GM12872 (cell line): Measurements from ENCODE around the gene CXCL3.

Experiments used
- TF ChIP-seq, protein P1 (sequence below): IDR thresholded peaks from 3 replicates; pipeline ENCODE4 v1.5.1; 2011; ENCODE audit warnings: low read depth, mild to moderate bottlenecking, low read length, moderate library complexity; ENCODE audit not compliant: insufficient read depth

The CXCL3 gene

DNA sequence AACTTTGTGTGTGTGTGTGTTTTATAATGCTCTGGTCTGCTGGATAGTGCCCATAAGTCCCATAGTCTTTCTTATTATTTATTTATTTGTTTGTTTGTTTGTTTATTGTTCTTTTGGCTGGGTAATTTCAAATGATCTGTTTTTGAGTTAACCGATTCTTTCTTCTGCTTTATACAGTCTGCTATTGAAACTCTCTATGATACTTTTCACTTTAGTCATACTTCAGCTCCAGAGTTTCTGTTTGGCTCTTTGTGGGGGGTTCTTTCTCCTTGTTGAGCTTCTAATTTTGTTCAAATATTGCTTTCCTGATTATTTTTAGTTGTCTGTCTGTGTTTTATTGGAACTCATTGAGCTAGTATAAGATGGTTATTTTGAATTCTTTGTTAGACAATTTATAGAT lies 10.0 kb downstream of the CXCL3 start:
- TF ChIP-seq, protein P1, sequence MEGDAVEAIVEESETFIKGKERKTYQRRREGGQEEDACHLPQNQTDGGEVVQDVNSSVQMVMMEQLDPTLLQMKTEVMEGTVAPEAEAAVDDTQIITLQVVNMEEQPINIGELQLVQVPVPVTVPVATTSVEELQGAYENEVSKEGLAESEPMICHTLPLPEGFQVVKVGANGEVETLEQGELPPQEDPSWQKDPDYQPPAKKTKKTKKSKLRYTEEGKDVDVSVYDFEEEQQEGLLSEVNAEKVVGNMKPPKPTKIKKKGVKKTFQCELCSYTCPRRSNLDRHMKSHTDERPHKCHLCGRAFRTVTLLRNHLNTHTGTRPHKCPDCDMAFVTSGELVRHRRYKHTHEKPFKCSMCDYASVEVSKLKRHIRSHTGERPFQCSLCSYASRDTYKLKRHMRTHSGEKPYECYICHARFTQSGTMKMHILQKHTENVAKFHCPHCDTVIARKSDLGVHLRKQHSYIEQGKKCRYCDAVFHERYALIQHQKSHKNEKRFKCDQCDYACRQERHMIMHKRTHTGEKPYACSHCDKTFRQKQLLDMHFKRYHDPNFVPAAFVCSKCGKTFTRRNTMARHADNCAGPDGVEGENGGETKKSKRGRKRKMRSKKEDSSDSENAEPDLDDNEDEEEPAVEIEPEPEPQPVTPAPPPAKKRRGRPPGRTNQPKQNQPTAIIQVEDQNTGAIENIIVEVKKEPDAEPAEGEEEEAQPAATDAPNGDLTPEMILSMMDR: no peak

DNA sequence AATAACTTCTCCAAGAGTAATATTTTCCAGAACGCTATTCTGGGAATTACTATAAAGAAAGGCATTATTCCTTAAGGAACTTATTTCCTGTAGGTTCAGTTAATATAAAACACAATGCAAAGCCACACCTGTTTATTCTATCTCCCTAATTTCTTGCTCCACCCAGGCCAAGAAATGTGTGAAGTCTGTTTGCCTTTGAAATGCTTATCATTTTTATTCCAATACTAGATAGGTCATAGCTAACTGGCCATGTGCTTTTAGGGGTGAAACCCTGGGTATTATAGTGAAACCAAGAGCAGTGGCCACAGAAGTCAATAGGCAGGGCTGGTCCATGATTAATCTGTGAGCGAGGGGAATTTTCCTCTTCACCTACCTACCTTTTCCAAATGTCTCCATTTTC lies 14.8 kb downstream of the CXCL3 start:
- TF ChIP-seq, protein P1: no peak

DNA sequence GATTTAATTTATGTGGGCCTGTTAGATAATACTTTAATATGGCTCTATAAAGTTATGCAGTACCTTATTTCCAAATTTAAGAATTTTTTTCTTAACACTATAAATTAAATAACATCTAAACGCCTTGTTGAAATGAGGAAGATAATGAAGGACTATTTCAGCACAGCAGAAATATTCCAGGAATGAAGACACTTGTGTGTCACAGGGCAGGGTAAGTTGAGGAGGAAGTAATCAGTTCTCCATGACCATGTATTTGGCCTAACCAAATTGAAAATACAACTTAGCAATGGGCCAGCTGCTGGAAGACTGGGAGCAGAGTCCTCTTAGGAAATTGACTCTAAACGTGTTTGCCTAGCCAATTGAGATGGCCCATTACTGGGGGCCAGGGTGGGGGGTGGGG lies 16.9 kb downstream of the CXCL3 start:
- TF ChIP-seq, protein P1: no peak

DNA sequence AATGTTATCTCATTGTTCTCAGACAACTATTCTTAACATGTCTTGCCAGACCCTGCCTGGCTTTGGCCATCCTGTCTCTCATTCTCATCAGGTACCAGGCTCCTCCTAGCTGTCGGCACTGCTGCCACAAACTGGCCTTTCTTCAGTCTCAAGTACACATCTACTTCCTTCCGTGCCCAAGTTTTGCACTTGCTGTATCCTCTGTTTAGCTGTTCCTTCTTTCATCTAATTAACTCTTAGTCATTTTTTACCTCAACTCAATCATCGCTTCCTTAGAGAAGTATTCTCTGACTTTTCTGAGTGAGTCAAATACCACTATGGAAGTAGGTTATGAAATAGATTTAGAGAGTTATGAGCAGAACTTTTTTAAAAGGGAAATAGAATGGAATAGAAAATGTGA lies 19.7 kb downstream of the CXCL3 start:
- TF ChIP-seq, protein P1: no peak

DNA sequence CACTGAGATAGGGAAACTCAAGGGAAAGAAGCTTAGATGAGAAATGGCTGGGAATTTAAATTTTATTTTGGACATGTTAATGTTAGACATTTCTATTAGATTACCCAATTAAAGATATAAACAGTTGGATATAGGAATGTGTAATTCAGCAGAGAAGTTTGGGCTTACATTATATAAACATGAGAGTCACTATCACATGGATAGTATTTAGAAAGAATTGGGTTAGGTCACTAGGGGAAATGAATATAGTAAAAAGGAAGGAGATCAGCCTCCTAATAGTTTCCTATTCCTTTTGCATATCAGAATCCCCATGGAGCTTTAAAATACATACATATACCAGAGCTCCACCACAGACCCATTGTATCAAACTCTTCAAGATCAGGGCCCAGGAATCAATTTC lies 20.4 kb downstream of the CXCL3 start:
- TF ChIP-seq, protein P1: no peak

DNA sequence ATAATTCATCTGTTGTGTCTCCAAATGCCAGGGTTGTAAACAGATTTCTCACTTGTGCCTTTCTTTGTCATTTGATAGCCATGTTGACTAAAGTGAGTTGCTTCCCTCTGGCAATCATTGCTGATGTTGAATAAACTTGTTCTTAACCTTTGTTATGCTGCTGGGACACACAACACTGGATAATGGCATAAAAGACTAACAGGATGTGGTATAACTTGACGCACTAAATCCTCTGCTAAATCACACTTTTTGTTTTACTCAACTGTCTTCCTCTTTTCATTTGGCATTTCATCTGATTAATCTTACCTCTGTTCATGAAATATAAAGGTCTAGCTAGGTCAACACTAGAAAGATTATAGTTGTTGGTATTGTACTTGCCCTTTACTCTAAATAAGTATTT lies 22.4 kb downstream of the CXCL3 start:
- TF ChIP-seq, protein P1: no peak

DNA sequence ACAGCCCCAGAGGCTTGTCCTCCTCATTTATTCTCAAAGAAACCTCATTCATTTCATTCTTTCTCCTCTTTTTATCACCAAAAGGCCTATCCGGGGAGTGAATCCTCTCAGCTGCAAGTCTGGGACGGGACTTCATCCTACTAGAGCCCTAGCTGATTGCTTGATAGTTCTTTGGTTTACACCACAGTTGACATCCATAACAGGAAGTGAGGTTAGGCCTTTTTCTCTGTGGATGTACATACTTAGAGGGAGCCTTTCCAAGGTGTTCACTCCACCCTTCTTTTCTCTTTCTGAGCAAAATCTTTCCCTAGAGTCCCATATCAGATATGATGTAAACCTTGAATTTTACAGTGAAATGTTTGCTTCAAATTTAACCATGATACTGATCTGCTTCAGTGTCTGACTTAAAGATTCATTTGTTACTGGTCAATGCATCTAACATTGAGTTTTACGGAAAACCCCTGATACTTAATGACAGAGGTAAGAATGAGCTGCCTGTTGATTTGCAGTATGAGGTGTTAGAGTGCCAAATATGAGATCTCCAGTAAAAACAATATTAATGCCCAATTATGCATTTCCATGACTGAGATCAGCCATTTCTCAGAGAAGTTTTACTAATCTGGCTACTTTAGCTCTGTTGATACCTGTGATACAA lies 23.2 kb downstream of the CXCL3 start:
- TF ChIP-seq, protein P1: no peak

DNA sequence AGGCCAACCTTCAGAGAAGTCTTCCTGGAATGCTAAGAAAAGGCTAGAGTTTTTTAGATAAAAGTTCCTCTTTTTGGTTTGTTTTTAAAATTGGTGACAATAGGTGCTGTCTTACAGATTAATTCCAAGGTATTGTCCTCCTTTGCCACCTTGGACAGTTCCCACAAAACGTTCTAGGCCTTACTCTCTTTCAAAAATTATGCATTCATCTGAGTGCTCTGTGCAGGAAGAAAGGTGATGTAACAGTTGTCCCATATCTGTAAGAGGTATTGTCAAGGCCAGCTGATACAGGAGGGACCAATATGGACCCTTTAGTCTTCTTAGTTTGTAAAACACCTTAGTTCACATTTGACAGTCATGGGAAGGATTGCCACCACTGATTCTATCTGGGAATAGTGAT lies 24.2 kb downstream of the CXCL3 start:
- TF ChIP-seq, protein P1: no peak
